ENCODE data around the gene CATSPER1. TPM values are rescaled to one million over a fixed set of nuclear protein-coding genes. Genes with fewer than 3 reads are reported as not detected.

CATSPER1 gene
- total RNA-seq, 1 donor from 2014 or later = not detected

DNA sequence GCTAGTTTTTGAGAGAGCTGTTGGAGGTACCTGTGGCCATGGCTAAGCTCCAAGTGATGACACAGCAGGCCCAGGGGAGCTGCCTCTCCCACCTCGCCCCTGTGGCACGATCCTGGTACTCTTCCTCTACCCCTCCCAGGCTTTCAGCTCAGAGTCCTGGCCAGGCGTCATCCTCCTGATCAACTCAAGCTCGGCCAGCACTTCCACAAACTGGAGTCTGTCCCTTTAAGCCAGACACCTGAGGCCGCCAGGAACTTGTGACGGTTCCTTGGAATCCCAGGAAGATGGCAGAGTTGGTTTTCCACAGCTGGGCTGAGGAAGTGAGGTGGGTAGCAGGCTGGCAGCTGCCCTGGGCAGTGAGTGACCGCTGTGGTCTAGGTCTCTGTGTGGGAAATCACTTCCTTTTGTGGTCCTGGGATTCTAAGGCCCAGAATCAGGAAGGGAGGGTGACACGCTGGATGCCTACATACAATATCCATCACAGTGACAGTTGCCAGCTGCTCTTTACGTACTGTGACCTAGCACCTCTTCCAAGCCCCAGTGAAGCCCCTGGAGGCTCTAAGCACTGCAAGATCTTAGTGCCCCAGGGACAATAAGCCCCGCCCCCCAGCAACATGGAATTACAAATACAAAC is 17.7 kb downstream of the CATSPER1 start:
- no peaks in the 10 kb centered on the region for H3K9me3 Mint-ChIP-seq
- TF ChIP-seq, protein P1, sequence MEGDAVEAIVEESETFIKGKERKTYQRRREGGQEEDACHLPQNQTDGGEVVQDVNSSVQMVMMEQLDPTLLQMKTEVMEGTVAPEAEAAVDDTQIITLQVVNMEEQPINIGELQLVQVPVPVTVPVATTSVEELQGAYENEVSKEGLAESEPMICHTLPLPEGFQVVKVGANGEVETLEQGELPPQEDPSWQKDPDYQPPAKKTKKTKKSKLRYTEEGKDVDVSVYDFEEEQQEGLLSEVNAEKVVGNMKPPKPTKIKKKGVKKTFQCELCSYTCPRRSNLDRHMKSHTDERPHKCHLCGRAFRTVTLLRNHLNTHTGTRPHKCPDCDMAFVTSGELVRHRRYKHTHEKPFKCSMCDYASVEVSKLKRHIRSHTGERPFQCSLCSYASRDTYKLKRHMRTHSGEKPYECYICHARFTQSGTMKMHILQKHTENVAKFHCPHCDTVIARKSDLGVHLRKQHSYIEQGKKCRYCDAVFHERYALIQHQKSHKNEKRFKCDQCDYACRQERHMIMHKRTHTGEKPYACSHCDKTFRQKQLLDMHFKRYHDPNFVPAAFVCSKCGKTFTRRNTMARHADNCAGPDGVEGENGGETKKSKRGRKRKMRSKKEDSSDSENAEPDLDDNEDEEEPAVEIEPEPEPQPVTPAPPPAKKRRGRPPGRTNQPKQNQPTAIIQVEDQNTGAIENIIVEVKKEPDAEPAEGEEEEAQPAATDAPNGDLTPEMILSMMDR (conservative IDR thresholded peaks at IDR 0.05) = no peak
- H3K27me3 Mint-ChIP-seq (ENCODE audit: low read depth) = no peaks in the 10 kb centered on the region
- H3K4me3 Mint-ChIP-seq = peak overlapping the region; percentile 60
- H3K36me3 Mint-ChIP-seq (ENCODE audit: low read depth) = peaks cover 2% of the 10 kb centered on the region
- H3K27ac Mint-ChIP-seq (ENCODE audit: unreplicated experiment) = no peak overlapping the region
- H3K4me1 Mint-ChIP-seq = peaks cover under 1% of the 10 kb centered on the region
- DNase-seq (ENCODE audit: low read depth, low spot score) = no peak

GRCh38 chr11:66008095-66008467 is 18.2 kb downstream of the CATSPER1 start:
- DNase-seq (ENCODE audit: low read depth, low spot score) = no peak
- TF ChIP-seq, protein P1 (conservative IDR thresholded peaks at IDR 0.05) = no peak
- Mint-ChIP-seq H3K4me3 (peak overlapping the region; percentile 60), H3K27ac (ENCODE audit: unreplicated experiment) (no peak overlapping the region), H3K36me3 (ENCODE audit: low read depth) (peaks cover 2% of the 10 kb centered on the region), H3K4me1 (peaks cover 6% of the 10 kb centered on the region), H3K9me3 (no peaks in the 10 kb centered on the region), H3K27me3 (ENCODE audit: low read depth) (no peaks in the 10 kb centered on the region)

- DNase-seq (ENCODE audit: low read depth, low spot score) = no peak
- TF ChIP-seq, protein P1 (conservative IDR thresholded peaks at IDR 0.05) = no peak
- Mint-ChIP-seq H3K27me3 (ENCODE audit: low read depth) (no peaks in the 10 kb centered on the region), H3K4me1 (peaks cover 12% of the 10 kb centered on the region), H3K27ac (ENCODE audit: unreplicated experiment) (no peak overlapping the region), H3K36me3 (ENCODE audit: low read depth) (peaks cover 4% of the 10 kb centered on the region), H3K4me3 (no peak overlapping the region), H3K9me3 (no peaks in the 10 kb centered on the region)
These were observed 19.1 kb downstream of the CATSPER1 start for GRCh38 chr11:66007201-66007634.

GRCh38 chr11:66006891-66007176 is 19.4 kb downstream of the CATSPER1 start:
- H3K36me3 Mint-ChIP-seq (ENCODE audit: low read depth) = peaks cover 5% of the 10 kb centered on the region
- H3K27ac Mint-ChIP-seq (ENCODE audit: unreplicated experiment) = no peak overlapping the region
- no peak for DNase-seq (ENCODE audit: low read depth, low spot score)
- H3K4me1 Mint-ChIP-seq = peaks cover 16% of the 10 kb centered on the region
- TF ChIP-seq, protein P1 (conservative IDR thresholded peaks at IDR 0.05) = no peak
- H3K27me3 Mint-ChIP-seq (ENCODE audit: low read depth) = no peaks in the 10 kb centered on the region
- H3K9me3 Mint-ChIP-seq = no peaks in the 10 kb centered on the region
- peak overlapping the region; percentile 56 for H3K4me3 Mint-ChIP-seq

- Mint-ChIP-seq H3K27ac (ENCODE audit: unreplicated experiment) (no peak overlapping the region), H3K36me3 (ENCODE audit: low read depth) (peaks cover 5% of the 10 kb centered on the region), H3K9me3 (no peaks in the 10 kb centered on the region), H3K4me3 (peak overlapping the region; percentile 67), H3K4me1 (peaks cover 20% of the 10 kb centered on the region), H3K27me3 (ENCODE audit: low read depth) (no peaks in the 10 kb centered on the region)
- TF ChIP-seq, protein P1 (conservative IDR thresholded peaks at IDR 0.05) = no peak
- no peak for DNase-seq (ENCODE audit: low read depth, low spot score)
These were observed 20.0 kb downstream of the CATSPER1 start for GRCh38 chr11:66006134-66006890.
